Neural crest cell (in vitro differentiated cells): Measurements from ENCODE around the gene ENPEP. TPM values are rescaled to one million over a fixed set of nuclear protein-coding genes. Genes with fewer than 3 reads are reported as not detected.

Experiments
- DNase-seq: peaks from one replicate; pipeline ENCODE4 v3.0.0; 2021; ENCODE audit warnings: low read depth, mixed read lengths, low spot score
- H3K27ac Mint-ChIP-seq: one replicate; pipeline ENCODE4 v1.8.0; 2021; ENCODE audit warnings: mild to moderate bottlenecking, mixed read lengths; ENCODE audit not compliant: unreplicated experiment
- H3K27me3 Mint-ChIP-seq: 2 replicates; pipeline ENCODE4 v1.8.0; 2021; ENCODE audit warnings: low read depth, mild to moderate bottlenecking, mixed read lengths
- H3K36me3 Mint-ChIP-seq: 2 replicates; pipeline ENCODE4 v1.8.0; 2021; ENCODE audit warnings: low read depth, mild to moderate bottlenecking, mixed read lengths
- H3K4me1 Mint-ChIP-seq: 2 replicates; pipeline ENCODE4 v1.8.0; 2021; ENCODE audit warnings: mixed read lengths
- H3K4me3 Mint-ChIP-seq: one replicate; pipeline ENCODE4 v1.8.0; 2021; ENCODE audit warnings: mild to moderate bottlenecking, mixed read lengths
- H3K9me3 Mint-ChIP-seq: 2 replicates; pipeline ENCODE4 v1.8.0; 2021; ENCODE audit warnings: mixed read lengths
- CTCF ChIP-seq: fragments of 200-600 bp; sonication (generic); conservative IDR thresholded peaks from 2 replicates; pipeline ENCODE4 v1.5.0; 2021; ENCODE audit warnings: antibody characterized with exemption, mild to moderate bottlenecking
- total RNA-seq: library from RNA; stranded (reverse); gene quantifications from 2 replicates; pipeline ENCODE4 v1.2.1, GENCODE V29; 2021

Gene ENPEP
- total RNA-seq, 1 donor from 2014 or later, result 7.3 TPM

GRCh38 chr4:110505440-110505839, 29.5 kb downstream of the ENPEP start:
- Mint-ChIP-seq H3K4me3 (no peak overlapping the region), H3K4me1 (peaks cover 6% of the 10 kb centered on the region), H3K27ac (no peak overlapping the region), H3K9me3 (peaks cover 6% of the 10 kb centered on the region), H3K36me3 (peaks cover 12% of the 10 kb centered on the region), H3K27me3 (no peaks in the 10 kb centered on the region)
- no peak for TF ChIP-seq CTCF
- DNase-seq, result no peak

DNA sequence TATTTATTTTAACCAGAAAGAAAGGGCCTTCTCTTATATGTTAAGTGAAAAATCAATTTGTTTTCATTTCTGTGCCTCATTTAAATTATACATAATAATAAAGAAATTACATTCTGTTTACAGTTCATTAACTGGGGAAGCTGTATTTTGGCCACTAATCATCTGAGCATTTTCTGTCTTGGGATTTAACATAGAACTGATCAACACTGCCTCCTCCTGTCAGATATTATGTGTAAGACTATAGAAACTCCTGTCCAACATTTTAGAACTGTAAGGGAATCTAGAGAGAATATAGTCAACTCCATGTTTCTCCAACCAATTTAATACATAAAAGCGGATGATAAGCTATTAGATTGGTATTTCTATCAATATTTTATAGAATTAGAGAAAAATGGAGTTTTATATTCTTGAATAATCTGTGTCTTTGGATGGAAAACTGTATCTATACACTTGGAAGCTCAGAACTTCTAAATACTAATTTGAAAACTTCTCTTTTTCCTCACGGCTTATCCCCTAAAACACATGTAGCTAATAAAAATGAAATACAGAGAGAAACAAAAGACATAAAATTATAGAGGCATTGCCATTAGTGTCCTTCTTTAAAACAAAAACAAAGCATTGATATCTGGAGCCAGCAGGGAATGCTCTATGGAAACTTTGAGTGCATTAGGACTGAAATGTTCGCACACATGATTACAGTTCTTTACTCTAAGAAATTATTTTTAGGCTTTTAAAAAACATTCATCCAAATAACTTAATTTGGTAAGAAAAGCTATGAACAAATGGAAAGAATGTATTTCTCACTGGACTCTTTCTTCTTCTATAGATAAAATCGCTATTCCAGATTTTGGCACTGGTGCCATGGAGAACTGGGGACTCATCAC, 33.1 kb downstream of the ENPEP start:
- DNase-seq, result no peak
- no peak overlapping the region for H3K27ac Mint-ChIP-seq
- peak; percentile 68 for TF ChIP-seq CTCF

DNA sequence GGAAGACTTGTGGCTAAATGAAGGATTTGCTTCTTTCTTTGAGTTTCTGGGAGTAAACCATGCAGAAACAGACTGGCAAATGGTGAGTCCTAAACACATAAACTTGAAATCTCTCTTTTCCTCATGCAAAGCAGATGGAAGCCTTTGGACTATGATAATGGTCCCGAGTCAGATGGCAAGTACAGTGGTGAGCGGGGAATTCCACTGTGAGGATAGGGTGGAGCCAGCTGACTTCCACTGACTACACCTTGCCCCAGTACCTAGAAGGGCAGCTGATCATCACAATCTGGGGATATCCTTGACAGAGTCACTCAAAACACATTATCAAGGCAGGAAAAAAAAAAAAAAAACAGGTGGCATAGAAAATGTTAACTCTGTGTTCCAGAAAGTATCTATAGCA, 34.3 kb downstream of the ENPEP start:
- no peaks in the 10 kb centered on the region for H3K9me3 Mint-ChIP-seq
- H3K27me3 Mint-ChIP-seq, result no peaks in the 10 kb centered on the region
- H3K4me1 Mint-ChIP-seq, result no peaks in the 10 kb centered on the region
- no peaks in the 10 kb centered on the region for H3K36me3 Mint-ChIP-seq
- no peak overlapping the region for H3K4me3 Mint-ChIP-seq
- no peak overlapping the region for H3K27ac Mint-ChIP-seq
- DNase-seq, result no peak
- TF ChIP-seq CTCF, result no peak

More for the DNA sequence above, 33.1 kb downstream of the ENPEP start:
- Mint-ChIP-seq H3K4me1 (peaks cover 6% of the 10 kb centered on the region), H3K36me3 (no peaks in the 10 kb centered on the region), H3K4me3 (no peak overlapping the region), H3K9me3 (no peaks in the 10 kb centered on the region), H3K27me3 (no peaks in the 10 kb centered on the region)

DNA sequence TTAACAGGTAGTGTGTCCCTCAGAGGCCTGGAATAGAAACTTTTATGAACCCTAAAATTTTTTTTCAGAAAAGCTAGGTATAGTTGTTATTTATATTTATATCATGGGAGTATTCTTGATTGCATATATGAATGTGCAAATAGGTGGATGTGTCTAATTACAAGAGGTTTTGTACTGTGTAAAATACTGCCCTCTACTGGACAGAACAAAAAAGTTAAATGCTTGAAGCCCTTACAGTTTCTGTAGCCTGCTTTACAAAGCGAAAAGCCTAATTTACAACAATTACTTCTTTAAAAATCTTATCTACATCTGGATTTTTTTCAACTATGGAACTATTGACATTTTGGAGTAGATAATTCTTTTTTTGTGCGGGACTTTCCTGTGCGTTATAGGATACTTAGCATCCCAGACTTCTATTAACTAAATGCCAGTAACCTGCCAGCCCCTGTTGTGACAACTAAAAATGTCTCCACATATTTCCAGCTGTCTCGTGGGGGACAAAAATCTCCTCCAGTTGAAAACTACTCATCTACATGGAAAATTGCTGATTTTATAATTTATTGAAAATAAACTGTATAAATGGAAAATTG, 35.1 kb downstream of the ENPEP start:
- DNase-seq, result no peak
- peak; percentile 85 for TF ChIP-seq CTCF
- no peak overlapping the region for H3K27ac Mint-ChIP-seq
- H3K4me1 Mint-ChIP-seq, result no peaks in the 10 kb centered on the region
- no peaks in the 10 kb centered on the region for H3K36me3 Mint-ChIP-seq
- H3K4me3 Mint-ChIP-seq, result no peak overlapping the region
- no peaks in the 10 kb centered on the region for H3K9me3 Mint-ChIP-seq
- no peaks in the 10 kb centered on the region for H3K27me3 Mint-ChIP-seq

DNA sequence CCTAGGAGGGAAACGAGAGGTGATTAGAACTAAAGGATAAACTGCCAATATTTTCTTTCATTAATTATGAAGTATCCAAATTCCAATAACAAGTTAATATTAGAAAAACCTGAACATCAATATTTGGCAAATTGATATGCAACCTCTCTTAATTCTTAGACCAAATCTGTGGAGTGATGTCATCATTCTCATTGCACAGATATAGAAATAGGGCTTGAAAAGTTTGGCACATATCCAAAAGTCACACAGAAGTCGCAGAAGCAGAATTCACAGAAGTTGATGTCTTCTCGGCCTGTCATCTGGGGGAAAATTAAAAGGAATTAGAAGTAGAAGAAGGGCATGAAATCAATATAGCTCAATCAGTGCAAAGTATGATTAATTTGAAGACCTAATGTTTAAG, 36.9 kb downstream of the ENPEP start:
- H3K27me3 Mint-ChIP-seq, result no peaks in the 10 kb centered on the region
- H3K4me3 Mint-ChIP-seq, result no peak overlapping the region
- no peak for TF ChIP-seq CTCF
- H3K9me3 Mint-ChIP-seq, result no peaks in the 10 kb centered on the region
- H3K36me3 Mint-ChIP-seq, result no peaks in the 10 kb centered on the region
- no peak for DNase-seq
- H3K27ac Mint-ChIP-seq, result no peak overlapping the region
- peaks cover 4% of the 10 kb centered on the region for H3K4me1 Mint-ChIP-seq
